OCI-LY1 (cell line): ENCODE results near the gene HS3ST4.

Experiments
- CTCF ChIP-seq: fragments of 200-600 bp; sonication (generic), shearing (Covaris generic); IDR thresholded peaks from 2 replicates; pipeline ENCODE4 v1.5.1; 2017; ENCODE audit warnings: mild to moderate bottlenecking, antibody characterized with exemption, low read length, moderate library complexity, mixed read lengths
- EZH2 ChIP-seq: fragments of 200-600 bp; sonication (generic), shearing (Covaris generic); IDR thresholded peaks from 2 replicates; pipeline ENCODE4 v1.8.0; 2017; ENCODE audit warnings: borderline replicate concordance, mixed run types, mild to moderate bottlenecking, antibody characterized with exemption, low read length, moderate library complexity, mixed read lengths

DNA sequence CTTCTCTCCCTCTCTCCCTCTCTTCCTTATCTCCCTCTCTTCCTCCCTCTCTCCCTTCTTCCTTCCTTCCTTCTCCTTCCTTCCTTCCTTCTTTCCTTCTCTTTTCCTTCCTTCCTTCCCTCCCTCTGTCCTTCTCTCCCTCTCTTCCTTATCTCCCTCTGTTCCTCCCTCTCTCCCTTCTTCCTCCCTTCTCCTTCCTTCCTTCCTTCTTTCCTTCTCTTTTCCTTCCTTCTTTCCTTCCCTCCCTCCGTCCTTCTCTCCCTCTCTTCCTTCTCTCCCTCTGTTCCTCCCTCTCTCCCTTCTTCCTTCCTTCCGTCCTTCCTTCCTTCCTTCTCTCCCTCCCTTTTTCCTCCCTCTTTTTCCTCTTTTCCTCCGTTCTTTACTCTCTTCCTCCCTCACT, 38.6 kb downstream of the HS3ST4 start:
- TF ChIP-seq CTCF (no peak), EZH2 (no peak)
